ENCODE data around the gene CARS1.

CARS1 gene

DNA sequence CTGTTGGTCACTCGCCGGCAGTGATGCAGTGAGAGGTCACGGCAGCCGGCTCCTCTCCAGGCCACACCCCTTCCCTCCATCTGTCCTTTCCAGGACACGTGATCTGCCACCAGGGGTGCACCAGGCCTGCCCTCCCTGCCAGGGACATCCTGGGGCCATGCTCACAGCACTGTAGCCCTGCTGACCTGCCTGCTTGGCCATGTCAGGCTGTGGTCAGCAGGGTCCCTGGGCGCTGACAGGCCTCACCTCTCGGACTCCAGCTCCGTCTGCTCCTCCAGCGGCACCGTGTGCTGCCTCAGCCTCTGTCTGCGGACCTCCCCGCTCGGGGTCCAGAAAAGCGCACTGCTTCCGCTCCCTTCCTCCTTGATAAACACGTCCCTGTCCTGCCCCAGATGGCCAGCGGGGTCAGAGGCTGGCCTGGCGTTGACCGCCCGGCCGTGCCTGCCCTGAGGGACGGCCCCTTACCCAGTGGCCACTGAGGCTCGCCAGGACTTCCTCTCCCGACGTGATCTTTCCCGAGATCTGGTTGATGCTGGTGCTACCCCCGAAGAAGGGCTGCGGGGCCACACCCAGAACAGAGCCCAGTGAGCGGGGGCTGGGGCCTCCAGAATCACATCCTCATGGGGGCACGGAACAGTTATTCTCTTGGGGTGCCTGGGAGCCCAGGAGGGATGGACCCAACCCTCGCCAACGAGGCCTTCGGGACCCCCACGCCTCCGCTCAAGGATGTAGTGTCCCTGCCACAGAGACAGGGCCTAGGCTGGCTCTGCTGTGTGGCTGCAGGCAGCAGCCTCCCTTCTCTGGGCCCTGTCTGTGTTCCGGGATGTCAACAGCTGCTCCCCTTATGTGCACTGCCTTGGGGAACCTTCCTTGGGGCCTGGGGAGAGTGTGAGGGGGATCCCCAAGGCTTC lies 36.3 kb upstream of the CARS1 start:
- peaks cover 18% of the 10 kb centered on the region in 2 donors for H3K27me3 Mint-ChIP-seq
- peak overlapping the region; percentile 76 for H3K27ac Mint-ChIP-seq
- no peaks in the 10 kb centered on the region for H3K36me3 Mint-ChIP-seq
- ATAC-seq (replicated peaks) (no peak), DNase-seq (no peak)
- H3K4me3 Mint-ChIP-seq, result no peak overlapping the region
- H3K4me1 Mint-ChIP-seq, result peaks cover 4 to 13% of the 10 kb centered on the region in 2 donors
- H3K9me3 Mint-ChIP-seq, result no peaks in the 10 kb centered on the region

DNA sequence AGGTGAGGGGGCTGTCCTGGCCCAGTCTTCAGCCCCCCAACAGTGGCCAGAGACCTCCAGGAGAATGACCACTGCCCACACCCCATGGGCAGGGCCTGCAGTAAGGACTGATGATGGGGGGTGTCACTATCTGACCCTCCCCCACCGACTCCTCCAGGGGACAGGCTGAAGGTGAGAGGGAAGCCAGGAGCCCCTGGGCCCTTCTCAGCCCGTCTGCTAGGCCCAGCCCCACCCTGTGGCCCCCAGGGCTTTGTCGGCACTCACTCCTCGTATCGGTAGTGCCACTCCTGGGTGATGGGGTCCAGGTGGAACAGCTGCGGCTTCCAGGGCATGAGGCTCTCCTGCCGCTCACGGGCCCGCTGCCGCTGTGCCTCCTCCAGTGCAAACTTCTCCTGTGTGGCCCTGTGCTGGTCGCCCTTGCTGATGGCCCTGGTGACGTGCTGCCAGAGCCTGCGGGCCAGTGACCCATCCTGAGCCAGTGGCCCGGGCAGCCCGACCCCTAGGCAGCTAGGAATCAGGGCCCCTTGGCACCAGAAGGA lies 35.4 kb upstream of the CARS1 start:
- Mint-ChIP-seq H3K4me1 (peaks cover 4 to 13% of the 10 kb centered on the region in 2 donors), H3K27ac (no peak overlapping the region), H3K9me3 (no peaks in the 10 kb centered on the region), H3K4me3 (no peak overlapping the region), H3K27me3 (peaks cover 18% of the 10 kb centered on the region in 2 donors), H3K36me3 (no peaks in the 10 kb centered on the region)
- no peak for DNase-seq
- ATAC-seq (replicated peaks), result no peak

DNA sequence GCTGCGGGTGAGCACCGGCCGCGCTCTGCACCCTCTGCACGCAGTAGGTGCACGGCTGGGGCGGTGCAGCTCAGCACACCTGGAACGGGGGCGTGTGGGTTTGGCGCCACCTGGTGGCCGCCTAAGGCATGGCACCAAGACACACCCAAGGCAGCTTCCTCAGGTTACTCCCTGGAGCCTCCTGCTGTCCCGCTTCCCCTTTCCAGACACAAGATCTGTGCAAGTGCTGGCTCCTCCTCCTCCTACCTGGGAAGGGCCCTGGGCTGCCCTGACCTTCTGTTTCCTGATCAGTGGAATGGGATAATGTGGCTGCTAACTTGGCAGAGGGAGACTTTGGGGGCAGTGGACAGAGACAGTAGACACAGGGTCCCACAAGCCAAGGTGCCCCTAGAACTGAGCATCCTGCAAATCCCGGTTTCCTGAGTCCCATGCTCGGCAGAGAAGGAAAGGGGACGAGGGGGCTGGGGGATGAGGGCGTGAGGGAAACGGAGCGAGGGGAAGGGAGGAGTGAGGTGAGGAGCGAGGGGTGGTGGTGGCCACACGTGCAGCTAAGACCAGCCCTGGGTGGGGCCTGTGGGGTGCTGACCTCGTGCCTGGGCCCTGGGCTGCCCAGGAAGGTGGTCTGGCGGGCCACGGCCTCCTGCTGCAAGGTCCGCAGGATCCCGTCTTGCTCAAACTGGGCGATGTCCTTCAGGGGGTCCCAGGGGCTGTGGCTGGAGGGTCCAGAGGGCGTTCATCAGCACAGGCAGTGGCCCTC lies 34.8 kb upstream of the CARS1 start:
- DNase-seq (peak; percentile 54), ATAC-seq (replicated peaks) (peak; percentile 88)
- H3K27ac Mint-ChIP-seq, result no peak overlapping the region
- H3K4me3 Mint-ChIP-seq, result no peak overlapping the region
- no peaks in the 10 kb centered on the region for H3K36me3 Mint-ChIP-seq
- peaks cover 4 to 13% of the 10 kb centered on the region in 2 donors for H3K4me1 Mint-ChIP-seq
- H3K9me3 Mint-ChIP-seq, result no peaks in the 10 kb centered on the region
- H3K27me3 Mint-ChIP-seq, result peaks cover 18% of the 10 kb centered on the region in 2 donors

DNA sequence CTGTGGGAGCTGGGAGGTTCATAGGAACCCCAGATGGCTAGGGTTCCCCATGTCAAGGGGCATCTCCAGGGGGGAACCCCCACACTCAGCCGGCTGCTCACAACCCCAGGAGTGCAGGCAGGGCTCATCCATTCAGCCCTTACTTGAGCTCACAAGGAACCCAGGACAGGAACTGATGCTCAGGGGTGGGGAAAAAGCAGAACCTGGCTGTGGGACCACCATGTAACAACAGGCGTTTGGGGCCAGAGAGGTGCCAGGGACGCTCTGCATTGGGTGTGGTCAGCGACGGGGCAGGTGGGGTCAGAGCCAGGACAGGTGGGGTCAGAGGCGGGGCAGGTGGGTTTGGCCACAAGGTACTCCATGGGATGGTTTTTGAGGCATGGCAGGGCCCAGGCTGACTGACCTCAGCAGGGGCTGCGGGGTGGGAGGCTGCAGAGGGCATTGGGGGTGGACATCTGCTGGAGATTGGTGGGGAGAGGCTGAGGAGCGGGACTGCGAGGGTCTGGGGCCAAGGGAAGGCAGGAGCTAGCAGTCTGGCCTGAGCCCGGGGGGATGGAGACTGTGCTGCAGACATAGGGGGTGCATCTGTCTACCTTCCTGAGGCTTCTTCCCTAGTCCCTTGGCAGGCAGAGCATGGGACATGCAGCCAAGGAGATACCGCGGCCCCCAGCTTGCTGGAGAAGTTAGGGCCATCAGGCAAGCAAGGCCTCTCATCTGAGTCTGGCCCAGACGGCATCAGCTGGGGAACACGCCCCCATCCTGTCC lies 34.0 kb upstream of the CARS1 start:
- Mint-ChIP-seq H3K4me3 (no peak overlapping the region), H3K9me3 (no peaks in the 10 kb centered on the region), H3K4me1 (peaks cover 4 to 13% of the 10 kb centered on the region in 2 donors), H3K27me3 (peaks cover 14 to 18% of the 10 kb centered on the region in 2 donors), H3K36me3 (no peaks in the 10 kb centered on the region), H3K27ac (no peak overlapping the region)
- ATAC-seq (replicated peaks) (no peak), DNase-seq (no peak)

DNA sequence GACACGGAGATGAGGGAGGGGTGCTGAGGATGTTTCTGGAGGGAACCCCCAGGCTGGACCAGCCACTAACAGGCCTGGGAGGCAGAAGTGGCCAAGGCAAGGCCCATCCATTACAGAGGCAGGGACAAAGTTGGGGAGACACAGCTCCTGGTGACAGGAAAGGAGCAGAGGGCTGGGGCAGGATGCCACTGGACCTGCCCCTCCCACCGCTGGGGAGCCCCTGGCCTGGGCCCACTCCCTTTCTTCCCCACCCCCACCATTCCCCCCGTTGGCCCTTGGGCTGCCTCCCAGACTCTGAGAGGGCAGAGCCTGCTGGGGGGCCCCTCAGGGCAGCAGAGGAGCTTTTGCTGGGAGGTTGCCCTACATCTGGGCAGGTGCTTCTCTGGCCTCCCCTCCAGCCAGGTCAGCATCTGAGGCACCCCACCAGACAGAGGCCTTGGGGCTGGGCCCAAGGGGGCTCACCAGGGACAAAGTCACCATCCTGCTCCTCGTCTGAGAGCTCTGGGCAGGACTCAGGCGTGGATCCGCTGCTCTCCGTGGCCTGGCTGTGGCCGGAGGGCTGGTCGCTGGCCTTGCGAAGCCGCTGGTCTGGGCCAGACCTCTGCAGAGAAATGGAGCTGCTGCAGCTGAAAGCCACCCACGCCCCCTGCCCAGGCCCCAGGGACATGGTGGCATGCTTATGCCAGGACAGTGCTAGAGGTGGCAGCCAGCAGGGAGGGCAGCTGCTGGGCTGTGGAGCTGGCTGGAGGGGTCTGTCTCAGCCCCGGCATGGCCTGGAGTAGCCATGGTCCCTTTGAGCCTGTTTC lies 33.1 kb upstream of the CARS1 start:
- Mint-ChIP-seq H3K4me1 (peaks cover 4 to 13% of the 10 kb centered on the region in 2 donors), H3K27ac (no peak overlapping the region), H3K36me3 (no peaks in the 10 kb centered on the region), H3K27me3 (peaks cover 11 to 20% of the 10 kb centered on the region in 2 donors), H3K9me3 (no peaks in the 10 kb centered on the region), H3K4me3 (no peak overlapping the region)
- no peak for ATAC-seq (replicated peaks)
- no peak for DNase-seq

DNA sequence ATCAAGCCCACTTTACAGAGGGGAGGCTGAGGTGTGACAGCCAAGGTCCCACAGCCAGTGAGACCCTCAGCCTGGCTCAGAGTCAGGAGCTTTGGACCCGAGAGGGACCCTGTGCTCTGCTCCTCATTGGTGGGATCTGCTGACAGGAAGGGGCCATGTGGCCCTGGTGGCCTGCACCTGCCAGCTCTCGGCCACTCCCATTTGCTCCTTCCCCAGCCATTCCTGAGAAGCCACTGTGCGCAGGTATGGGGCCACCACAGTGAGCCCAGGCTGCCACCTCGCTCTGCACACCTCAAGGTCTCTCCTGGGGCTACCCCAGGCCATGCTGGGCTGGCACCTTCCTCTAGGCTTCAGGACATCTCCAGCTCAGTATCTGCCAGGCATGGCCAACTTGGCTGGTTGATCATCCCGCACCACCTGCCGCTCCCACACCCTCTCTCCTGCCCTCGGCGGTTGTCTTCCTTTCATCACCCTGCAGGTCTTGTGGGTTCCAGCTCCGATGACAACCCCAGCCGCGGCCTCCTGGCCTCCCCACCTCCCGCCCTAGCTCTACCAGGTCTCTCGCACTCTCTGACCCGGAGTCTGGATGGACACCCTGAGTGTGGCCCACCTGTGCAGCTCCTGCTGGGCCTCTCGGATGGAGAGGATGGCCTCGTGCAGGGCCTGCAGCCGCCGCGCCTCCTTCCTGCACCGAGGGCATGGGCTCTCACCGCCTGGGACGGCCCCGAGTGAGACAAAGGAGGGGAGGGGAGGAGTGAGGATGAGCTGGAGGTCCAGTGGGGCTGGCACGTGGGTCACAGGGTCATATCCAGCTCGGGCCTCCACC lies 32.2 kb upstream of the CARS1 start:
- Mint-ChIP-seq H3K9me3 (no peaks in the 10 kb centered on the region), H3K27me3 (peaks cover 11 to 23% of the 10 kb centered on the region in 2 donors), H3K27ac (no peak overlapping the region), H3K4me1 (peaks cover 4 to 13% of the 10 kb centered on the region in 2 donors), H3K36me3 (no peaks in the 10 kb centered on the region), H3K4me3 (no peak overlapping the region)
- ATAC-seq (replicated peaks) (no peak), DNase-seq (no peak)

DNA sequence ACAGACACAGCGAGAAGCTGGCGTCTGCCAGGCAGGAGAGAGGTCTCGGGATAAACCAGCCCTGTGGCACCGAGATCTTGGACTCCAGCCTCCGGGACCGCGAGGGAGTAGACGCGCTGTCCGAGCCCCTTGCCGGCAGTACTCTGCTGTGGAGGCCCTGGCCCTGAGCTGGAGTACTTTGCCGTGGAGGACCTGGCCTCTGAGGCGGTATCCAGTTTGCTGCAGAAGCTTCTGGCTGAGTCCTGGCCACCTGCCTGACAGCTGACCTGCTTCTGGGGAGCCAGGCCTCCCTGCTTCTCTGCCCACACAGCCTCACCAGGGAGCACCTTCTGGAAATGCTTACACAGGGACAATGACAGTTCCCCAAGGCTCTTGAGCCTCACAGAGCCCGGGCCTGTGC lies 31.6 kb upstream of the CARS1 start:
- Mint-ChIP-seq H3K27ac (no peak overlapping the region), H3K4me3 (no peak overlapping the region), H3K36me3 (no peaks in the 10 kb centered on the region), H3K27me3 (peaks cover 10 to 26% of the 10 kb centered on the region in 2 donors), H3K9me3 (no peaks in the 10 kb centered on the region), H3K4me1 (peaks cover 4 to 13% of the 10 kb centered on the region in 2 donors)
- ATAC-seq (replicated peaks) (no peak), DNase-seq (no peak)

DNA sequence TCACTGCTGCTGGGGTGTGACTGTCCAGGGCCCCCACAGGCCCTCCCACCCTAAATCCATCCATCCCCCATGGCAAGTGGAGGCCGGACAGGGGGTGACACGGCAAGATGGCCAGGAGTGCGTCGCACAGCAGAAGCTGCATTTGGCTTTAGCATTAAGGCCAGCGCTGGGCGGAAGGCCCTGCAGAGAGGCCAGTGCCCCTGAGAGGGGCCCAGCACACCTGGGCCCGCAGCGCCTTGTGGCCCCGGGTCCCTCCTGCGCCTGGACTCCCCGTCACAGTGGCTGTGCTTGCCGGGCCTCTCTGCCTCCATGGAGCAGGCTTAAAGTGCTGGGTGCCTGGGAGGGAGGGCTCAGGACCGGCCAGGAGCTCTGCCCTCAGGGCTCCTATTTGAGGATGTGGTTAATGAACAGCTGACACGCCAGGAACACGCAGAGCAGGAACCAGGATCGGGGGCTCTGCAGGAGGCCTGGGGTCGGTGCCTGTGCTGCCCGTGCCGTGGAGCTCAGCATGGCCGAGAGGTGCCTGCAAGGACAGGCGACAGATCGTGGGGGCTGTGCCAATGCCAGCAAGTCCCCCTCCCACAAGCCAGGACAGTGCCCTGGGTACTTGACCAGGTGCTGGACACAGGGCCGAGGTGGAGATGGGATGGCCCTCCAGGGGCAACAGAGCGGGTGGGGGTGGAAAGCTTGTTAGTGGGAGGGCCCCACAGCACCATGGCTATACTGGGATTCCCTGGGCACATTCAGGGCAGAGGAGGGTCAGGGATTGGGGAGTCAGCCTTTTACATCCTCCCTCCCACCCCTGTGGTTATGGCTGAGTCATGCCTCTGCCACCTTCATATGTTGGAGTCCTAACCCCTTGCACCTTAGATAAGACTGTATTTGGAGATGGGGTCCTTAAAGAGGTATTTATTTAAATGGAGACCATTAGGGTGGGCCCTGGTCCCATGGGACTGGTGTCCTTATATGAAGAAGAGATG lies 30.9 kb upstream of the CARS1 start:
- DNase-seq (no peak), ATAC-seq (replicated peaks) (no peak)
- Mint-ChIP-seq H3K4me3 (no peak overlapping the region), H3K27me3 (peaks cover 4 to 25% of the 10 kb centered on the region in 2 donors), H3K27ac (no peak overlapping the region), H3K36me3 (no peaks in the 10 kb centered on the region), H3K4me1 (peaks cover 4 to 13% of the 10 kb centered on the region in 2 donors), H3K9me3 (no peaks in the 10 kb centered on the region)

DNA sequence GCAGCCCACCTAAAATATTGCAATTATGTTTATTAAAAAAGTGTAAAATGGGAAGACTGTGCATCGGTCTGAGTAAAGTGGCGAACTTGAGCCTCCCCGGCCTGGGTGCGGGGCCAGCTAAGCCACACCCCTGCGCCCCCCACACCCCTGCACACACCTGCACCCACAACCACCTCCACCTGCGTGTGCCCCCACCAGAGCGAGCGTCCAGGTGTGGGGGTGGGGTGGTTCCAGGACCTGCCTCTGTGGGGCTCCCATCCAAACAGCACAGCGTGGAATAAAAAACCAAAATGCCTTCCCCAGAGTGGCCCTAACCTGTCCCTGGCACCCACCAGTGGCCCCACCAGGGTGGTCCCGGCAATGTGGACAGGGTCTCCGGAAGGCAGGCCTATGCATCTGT lies 30.1 kb upstream of the CARS1 start:
- Mint-ChIP-seq H3K4me3 (no peak overlapping the region), H3K36me3 (no peaks in the 10 kb centered on the region), H3K27me3 (peaks cover 4 to 25% of the 10 kb centered on the region in 2 donors), H3K27ac (no peak overlapping the region), H3K4me1 (peaks cover 4 to 13% of the 10 kb centered on the region in 2 donors), H3K9me3 (no peaks in the 10 kb centered on the region)
- no peak for ATAC-seq (replicated peaks)
- no peak for DNase-seq

DNA sequence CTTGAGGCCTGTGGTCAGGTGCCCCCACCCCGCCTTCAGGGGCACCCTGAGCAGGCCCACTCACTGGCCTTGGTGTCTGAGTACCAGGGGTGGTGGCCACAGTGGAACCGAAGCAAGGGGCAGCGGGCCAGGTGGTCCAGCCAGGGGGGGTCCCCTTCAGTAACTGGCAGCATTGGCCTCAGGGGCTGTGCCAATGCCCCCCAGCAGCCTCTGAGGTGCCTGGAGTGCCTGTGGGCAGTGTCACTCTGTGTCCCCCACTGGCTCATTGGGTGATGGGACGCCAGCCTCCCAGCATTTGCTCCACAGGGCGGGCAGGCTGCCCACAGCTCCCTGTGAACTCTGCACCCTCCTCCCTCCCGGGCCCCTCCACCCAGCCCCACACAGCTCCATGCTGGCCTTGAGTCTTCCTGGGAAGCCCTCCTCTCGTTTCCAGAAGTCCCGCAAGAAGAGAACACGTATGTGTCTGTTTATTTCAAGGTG lies 29.5 kb upstream of the CARS1 start:
- no peak for ATAC-seq (replicated peaks)
- Mint-ChIP-seq H3K27ac (no peak overlapping the region), H3K9me3 (no peaks in the 10 kb centered on the region), H3K4me3 (no peak overlapping the region), H3K27me3 (peaks cover 0 to 21% of the 10 kb centered on the region in 2 donors), H3K36me3 (no peaks in the 10 kb centered on the region), H3K4me1 (peaks cover 0 to 9% of the 10 kb centered on the region in 2 donors)
- no peak for DNase-seq

DNA sequence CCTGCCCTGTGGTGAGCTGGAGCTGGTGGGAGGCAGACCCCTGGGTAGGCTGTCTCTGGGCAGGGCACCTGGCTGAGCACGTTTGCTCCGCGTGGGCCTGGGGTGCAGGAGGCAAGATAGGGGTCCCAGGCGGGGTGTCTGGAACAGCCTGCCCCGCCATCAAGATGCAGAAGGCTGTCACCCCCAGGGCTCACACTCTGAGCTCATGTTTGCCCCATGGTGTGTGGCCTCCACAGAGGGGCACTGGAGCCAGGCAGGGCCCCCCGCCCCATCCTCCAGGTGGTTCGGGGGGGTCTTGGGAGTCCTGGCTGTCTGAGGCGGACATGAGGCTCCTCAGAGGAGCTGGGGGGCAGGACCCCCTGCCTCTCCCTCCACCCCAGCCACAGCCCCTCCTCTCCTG lies 28.9 kb upstream of the CARS1 start:
- Mint-ChIP-seq H3K27ac (no peak overlapping the region), H3K4me3 (no peak overlapping the region)

DNA sequence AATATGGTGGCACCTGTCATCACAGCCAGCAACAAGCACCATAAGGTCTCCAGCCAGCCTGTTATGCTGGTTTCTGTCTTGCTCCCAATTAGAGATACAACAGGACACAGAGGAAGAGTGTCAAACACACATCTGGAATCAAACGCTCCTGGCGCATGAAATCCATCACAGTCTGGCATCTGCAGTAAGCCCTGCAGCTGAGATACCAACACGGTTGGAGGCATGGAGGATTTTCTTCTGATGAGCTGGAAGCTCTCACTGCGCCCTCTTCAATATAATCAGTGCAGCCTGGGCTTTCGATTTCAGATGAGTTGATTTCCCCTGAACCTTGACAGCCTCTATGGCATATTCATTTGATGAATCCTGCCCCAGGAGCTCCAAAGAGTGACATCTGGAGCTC lies 27.8 kb upstream of the CARS1 start:
- DNase-seq, result no peak
- Mint-ChIP-seq H3K9me3 (peaks cover 2 to 4% of the 10 kb centered on the region in 2 donors), H3K36me3 (no peaks in the 10 kb centered on the region), H3K27me3 (peaks cover 7 to 22% of the 10 kb centered on the region in 2 donors), H3K27ac (no peak overlapping the region), H3K4me3 (no peak overlapping the region), H3K4me1 (no peaks in the 10 kb centered on the region)
- ATAC-seq (replicated peaks), result no peak

More for the DNA sequence above, 28.9 kb upstream of the CARS1 start:
- no peaks in the 10 kb centered on the region for H3K9me3 Mint-ChIP-seq
- H3K36me3 Mint-ChIP-seq, result no peaks in the 10 kb centered on the region
- H3K4me1 Mint-ChIP-seq, result peaks cover 0 to 3% of the 10 kb centered on the region in 2 donors
- H3K27me3 Mint-ChIP-seq, result peaks cover under 1 to 19% of the 10 kb centered on the region in 2 donors
- ATAC-seq (replicated peaks) (no peak), DNase-seq (no peak)
